IPS-18a (cell line): ENCODE data around the gene ZNF202.

ENCODE experiments used
- H3K27ac ChIP-seq: one replicate; pipeline ENCODE4 v1.5.1; 2013; ENCODE audit warnings: low read length
- H3K27me3 ChIP-seq: one replicate; pipeline ENCODE4 v1.6.1; 2013; ENCODE audit warnings: mild to moderate bottlenecking, low read length; ENCODE audit not compliant: control insufficient read depth, insufficient read depth
- H3K36me3 ChIP-seq: one replicate; pipeline ENCODE4 v1.6.1; 2013; ENCODE audit warnings: low read depth, low read length; ENCODE audit not compliant: control insufficient read depth
- H3K4me1 ChIP-seq: one replicate; pipeline ENCODE4 v1.6.1; 2013; ENCODE audit warnings: low read depth, low read length; ENCODE audit not compliant: control insufficient read depth
- H3K4me3 ChIP-seq: one replicate; pipeline ENCODE4 v1.5.1; 2013; ENCODE audit warnings: low read length
- H3K9ac ChIP-seq: one replicate; pipeline ENCODE4 v1.6.1; 2013; ENCODE audit warnings: mild to moderate bottlenecking, low read length, moderate library complexity
- H3K9me3 ChIP-seq: one replicate; pipeline ENCODE4 v1.6.1; 2013; ENCODE audit warnings: low read depth, low read length; ENCODE audit not compliant: control insufficient read depth

The ZNF202 gene

GRCh38 chr11:123741159-123742030, at the start of gene ZNF202:
ZNF202 (minus strand) TSS chr11:123741660; CDS start chr11:123730888, 10,772 bp downstream.
- peak within 1 kb of the TSS; percentile 68 for H3K9ac ChIP-seq
- H3K4me3 ChIP-seq: peak within 1 kb of the TSS; percentile 86
- peaks cover 41% of the 10 kb centered on the region for H3K4me1 ChIP-seq
- H3K27ac ChIP-seq: peak within 1 kb of the TSS; percentile 87
- peaks cover 7% of the 10 kb centered on the region for H3K9me3 ChIP-seq
- no peaks in the 10 kb centered on the region for H3K27me3 ChIP-seq
- H3K36me3 ChIP-seq: peaks cover 36% of the 10 kb centered on the region

GRCh38 chr11:123783536-123783935, 42.1 kb upstream of the ZNF202 start:
- Histone ChIP-seq H3K9me3 (peaks cover 6% of the 10 kb centered on the region), H3K4me1 (peaks cover 25% of the 10 kb centered on the region), H3K9ac (no peak overlapping the region), H3K27ac (no peak overlapping the region), H3K4me3 (no peak overlapping the region), H3K27me3 (no peaks in the 10 kb centered on the region), H3K36me3 (no peaks in the 10 kb centered on the region)

- no peaks in the 10 kb centered on the region for H3K9me3 ChIP-seq
- H3K27me3 ChIP-seq: no peaks in the 10 kb centered on the region
- H3K4me1 ChIP-seq: peaks cover 61% of the 10 kb centered on the region
- no peak overlapping the region for H3K9ac ChIP-seq
- H3K4me3 ChIP-seq: no peak overlapping the region
- H3K27ac ChIP-seq: no peak overlapping the region
- no peaks in the 10 kb centered on the region for H3K36me3 ChIP-seq
These were observed 37.1 kb upstream of the ZNF202 start for GRCh38 chr11:123778511-123778910.

GRCh38 chr11:123775715-123776549, 34.5 kb upstream of the ZNF202 start:
- Histone ChIP-seq H3K27me3 (no peaks in the 10 kb centered on the region), H3K9ac (peak overlapping the region; percentile 44), H3K4me3 (no peak overlapping the region), H3K9me3 (no peaks in the 10 kb centered on the region), H3K27ac (peak overlapping the region; percentile 58), H3K4me1 (peaks cover 62% of the 10 kb centered on the region), H3K36me3 (no peaks in the 10 kb centered on the region)

GRCh38 chr11:123775289-123775688, 33.8 kb upstream of the ZNF202 start:
- Histone ChIP-seq H3K27me3 (no peaks in the 10 kb centered on the region), H3K4me3 (peak overlapping the region; percentile 12), H3K9ac (no peak overlapping the region), H3K27ac (no peak overlapping the region), H3K4me1 (peaks cover 59% of the 10 kb centered on the region), H3K9me3 (no peaks in the 10 kb centered on the region), H3K36me3 (no peaks in the 10 kb centered on the region)

GRCh38 chr11:123773959-123774358, 32.5 kb upstream of the ZNF202 start:
- Histone ChIP-seq H3K27ac (peak overlapping the region; percentile 63), H3K9me3 (no peaks in the 10 kb centered on the region), H3K27me3 (no peaks in the 10 kb centered on the region)

GRCh38 chr11:123773026-123773425, 31.6 kb upstream of the ZNF202 start:
- Histone ChIP-seq H3K4me1 (peaks cover 48% of the 10 kb centered on the region), H3K4me3 (no peak overlapping the region), H3K27me3 (no peaks in the 10 kb centered on the region), H3K36me3 (no peaks in the 10 kb centered on the region), H3K9me3 (no peaks in the 10 kb centered on the region), H3K27ac (no peak overlapping the region), H3K9ac (no peak overlapping the region)

More at GRCh38 chr11:123773959-123774358, 32.5 kb upstream of the ZNF202 start:
- no peak overlapping the region for H3K9ac ChIP-seq
- H3K4me3 ChIP-seq: no peak overlapping the region
- H3K4me1 ChIP-seq: peaks cover 52% of the 10 kb centered on the region
- H3K36me3 ChIP-seq: no peaks in the 10 kb centered on the region

- Histone ChIP-seq H3K4me3 (no peak overlapping the region), H3K4me1 (peaks cover 35% of the 10 kb centered on the region), H3K27me3 (no peaks in the 10 kb centered on the region), H3K36me3 (no peaks in the 10 kb centered on the region), H3K27ac (no peak overlapping the region), H3K9me3 (no peaks in the 10 kb centered on the region), H3K9ac (no peak overlapping the region)
These were observed 30.2 kb upstream of the ZNF202 start for GRCh38 chr11:123771664-123772063.

- H3K36me3 ChIP-seq: no peaks in the 10 kb centered on the region
- no peaks in the 10 kb centered on the region for H3K9me3 ChIP-seq
- H3K4me1 ChIP-seq: peaks cover 25% of the 10 kb centered on the region
- no peak overlapping the region for H3K9ac ChIP-seq
- H3K27me3 ChIP-seq: no peaks in the 10 kb centered on the region
- H3K27ac ChIP-seq: no peak overlapping the region
- H3K4me3 ChIP-seq: no peak overlapping the region
These were observed 29.3 kb upstream of the ZNF202 start for GRCh38 chr11:123770712-123771111.

GRCh38 chr11:123765601-123766000, 24.1 kb upstream of the ZNF202 start:
- Histone ChIP-seq H3K9ac (no peak overlapping the region), H3K9me3 (peaks cover 11% of the 10 kb centered on the region), H3K36me3 (peaks cover 3% of the 10 kb centered on the region), H3K27me3 (no peaks in the 10 kb centered on the region), H3K27ac (no peak overlapping the region), H3K4me3 (no peak overlapping the region), H3K4me1 (no peaks in the 10 kb centered on the region)

- H3K27me3 ChIP-seq: no peaks in the 10 kb centered on the region
- no peak overlapping the region for H3K27ac ChIP-seq
- no peaks in the 10 kb centered on the region for H3K4me1 ChIP-seq
- no peak overlapping the region for H3K9ac ChIP-seq
- peaks cover 3% of the 10 kb centered on the region for H3K36me3 ChIP-seq
- H3K9me3 ChIP-seq: peaks cover 11% of the 10 kb centered on the region
- H3K4me3 ChIP-seq: no peak overlapping the region
These were observed 21.0 kb upstream of the ZNF202 start for GRCh38 chr11:123762422-123762821.
